ENCODE data around the gene PVALEF. TPM values are rescaled to one million over a fixed set of nuclear protein-coding genes. Genes with fewer than 3 reads are reported as not detected.

Gene PVALEF
- total RNA-seq, 2 donors from 2014 or later: not detected

DNA sequence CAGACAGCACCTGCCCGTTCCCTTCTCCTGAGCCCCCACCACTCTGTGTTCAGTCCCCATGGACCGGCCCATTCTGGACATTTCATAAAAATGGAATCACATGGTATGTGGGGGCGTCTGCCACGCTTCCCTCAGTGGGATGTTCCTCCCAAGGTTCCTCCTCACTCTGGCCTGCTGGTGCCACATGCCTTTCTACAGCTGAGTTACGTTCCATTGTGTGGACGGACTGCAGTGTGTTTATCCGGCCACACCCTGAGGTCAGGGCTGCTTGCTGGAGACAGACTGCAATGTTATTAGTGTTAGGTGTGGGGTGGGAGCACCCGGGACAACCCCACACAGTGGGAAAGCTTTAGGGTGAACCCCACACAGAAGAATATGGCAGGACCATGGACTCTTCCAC, 6.6 kb downstream of the PVALEF start:
- WGBS: 72% methylated on average over 8 of the region's 8 CpGs
- H3K4me1 ChIP-seq (replicated peaks): no peaks in the 10 kb centered on the region
- H3K36me3 ChIP-seq: no peaks in the 10 kb centered on the region
- TF ChIP-seq POLR2A (IDR thresholded peaks at IDR 0.05) (no peak), POLR2AphosphoS5 (IDR thresholded peaks at IDR 0.05) (no peak), CTCF (IDR thresholded peaks at IDR 0.05) (no peak)
- H3K9me3 ChIP-seq: no peaks in the 10 kb centered on the region
- H3K27ac ChIP-seq: no peak overlapping the region
- no peak overlapping the region for H3K4me3 ChIP-seq
- H3K27me3 ChIP-seq (replicated peaks; ENCODE audit: insufficient read depth): no peaks in the 10 kb centered on the region
- intact Hi-C loops (cut with DNase I): no loop called here
- DNase-seq (ENCODE audit: low spot score): no peak

- Histone ChIP-seq H3K9me3 (no peaks in the 10 kb centered on the region), H3K27ac (no peak overlapping the region), H3K36me3 (no peaks in the 10 kb centered on the region), H3K4me3 (no peak overlapping the region), H3K27me3 (replicated peaks; ENCODE audit: insufficient read depth) (no peaks in the 10 kb centered on the region), H3K4me1 (replicated peaks) (no peaks in the 10 kb centered on the region)
- DNase-seq (ENCODE audit: low spot score): no peak
- intact Hi-C loops (cut with DNase I): no loop called here
- TF ChIP-seq POLR2AphosphoS5 (IDR thresholded peaks at IDR 0.05): no peak
- no peak for TF ChIP-seq POLR2A (IDR thresholded peaks at IDR 0.05)
- no peak for TF ChIP-seq CTCF (IDR thresholded peaks at IDR 0.05)
- 91% methylated on average over 8 of the region's 11 CpGs for WGBS
These were observed 7.9 kb downstream of the PVALEF start for GRCh38 chr17:81173052-81173761.

DNA sequence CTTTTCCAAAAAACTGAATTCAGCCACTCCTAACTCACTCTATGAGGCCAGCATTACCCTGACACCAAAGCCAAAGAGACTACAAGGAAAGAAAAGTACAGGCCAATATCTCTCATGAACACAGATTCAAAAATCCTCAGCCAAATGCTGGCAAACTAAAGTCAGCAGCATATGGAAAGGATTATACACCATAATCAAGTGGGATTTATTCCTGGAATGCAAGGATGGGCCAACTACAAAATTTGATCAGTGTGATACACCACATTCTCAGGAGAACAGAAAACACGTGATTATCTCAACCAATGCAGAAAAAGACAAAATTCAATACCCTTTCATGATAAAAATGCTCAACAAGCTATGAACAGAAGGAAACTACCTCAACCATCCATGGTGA, 8.5 kb downstream of the PVALEF start:
- Histone ChIP-seq H3K4me1 (replicated peaks) (no peaks in the 10 kb centered on the region), H3K27ac (no peak overlapping the region), H3K9me3 (no peaks in the 10 kb centered on the region), H3K27me3 (replicated peaks; ENCODE audit: insufficient read depth) (no peaks in the 10 kb centered on the region), H3K36me3 (no peaks in the 10 kb centered on the region), H3K4me3 (no peak overlapping the region)
- no peak for DNase-seq (ENCODE audit: low spot score)
- 86% methylated on average over 1 of the region's 1 CpG for WGBS
- no peak for TF ChIP-seq CTCF (IDR thresholded peaks at IDR 0.05)
- no peak for TF ChIP-seq POLR2AphosphoS5 (IDR thresholded peaks at IDR 0.05)
- TF ChIP-seq POLR2A (IDR thresholded peaks at IDR 0.05): no peak
- intact Hi-C loops (cut with DNase I): no loop called here

DNA sequence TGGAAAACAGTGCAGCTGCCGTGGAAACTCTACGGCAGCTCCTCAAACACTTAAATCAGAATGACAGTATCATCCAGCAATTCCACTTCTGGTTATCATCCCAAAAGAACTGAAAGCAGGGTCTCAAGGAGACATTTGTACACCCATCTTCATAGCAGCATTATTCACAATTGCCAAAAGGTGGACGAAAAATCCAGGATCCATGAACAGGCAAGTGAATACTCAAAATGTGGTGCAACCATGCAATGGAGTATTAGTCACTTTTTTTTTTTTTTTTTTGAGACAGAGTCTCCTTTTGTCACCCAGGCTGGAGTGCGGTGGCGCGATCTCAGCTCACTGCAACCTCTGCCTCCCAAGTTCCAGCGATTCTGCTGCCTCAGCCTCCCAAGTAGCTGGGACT, 11.4 kb downstream of the PVALEF start:
- no peak overlapping the region for H3K4me3 ChIP-seq
- no peaks in the 10 kb centered on the region for H3K27me3 ChIP-seq (replicated peaks; ENCODE audit: insufficient read depth)
- no peaks in the 10 kb centered on the region for H3K36me3 ChIP-seq
- no peak overlapping the region for H3K27ac ChIP-seq
- TF ChIP-seq CTCF (IDR thresholded peaks at IDR 0.05): no peak
- no peak for TF ChIP-seq POLR2AphosphoS5 (IDR thresholded peaks at IDR 0.05)
- TF ChIP-seq POLR2A (IDR thresholded peaks at IDR 0.05): no peak
- intact Hi-C loops (cut with DNase I): no loop called here
- no peak for DNase-seq (ENCODE audit: low spot score)
- WGBS: 94% methylated on average over 7 of the region's 7 CpGs
- no peaks in the 10 kb centered on the region for H3K4me1 ChIP-seq (replicated peaks)
- H3K9me3 ChIP-seq: no peaks in the 10 kb centered on the region

Measured in prostate gland (tissue), 2 donors.